Activated T-helper 2 cell treated with anti-CD3 and anti-CD28 coated beads, Interferon-gamma antibody, Interleukin-2, Interleukin-4, amounts not matched to agents 10 μg/mL and 5 μg/mL and 100 μg/mL, durations not matched to agents 14 hours and 24 hours and 36 hours (primary cell): Measurements from ENCODE around the gene AMPD3. TPM values are rescaled to one million over a fixed set of nuclear protein-coding genes. Genes with fewer than 3 reads are reported as not detected.

Experiments used
- DNase-seq: peaks from one replicate; pipeline ENCODE4 v3.0.0; 2021; ENCODE audit warnings: low spot score
- H3K27ac Mint-ChIP-seq: one replicate; pipeline ENCODE4 v1.8.0; 2021; ENCODE audit warnings: mixed read lengths
- H3K27me3 Mint-ChIP-seq: one replicate; pipeline ENCODE4 v1.8.0; 2021; ENCODE audit warnings: low read depth, mixed read lengths
- H3K36me3 Mint-ChIP-seq: one replicate; pipeline ENCODE4 v1.8.0; 2021; ENCODE audit warnings: low read depth, mixed read lengths
- H3K4me1 Mint-ChIP-seq: one replicate; pipeline ENCODE4 v1.8.0; 2021; ENCODE audit warnings: low read depth, mixed read lengths
- H3K4me3 Mint-ChIP-seq: one replicate; pipeline ENCODE4 v1.8.0; 2021; ENCODE audit warnings: low read depth, mild to moderate bottlenecking, moderate library complexity, mixed read lengths
- H3K9me3 Mint-ChIP-seq: one replicate; pipeline ENCODE4 v1.8.0; 2021; ENCODE audit warnings: mixed read lengths
- intact Hi-C: fragments of 100-400 bp; cut with micrococcal nuclease; formaldehyde crosslinking; loops from one replicate; pipeline ENCODE4 v1.15.1; 2023
- total RNA-seq: library from RNA; stranded (reverse); gene quantifications from 2 replicates; pipeline ENCODE4 v1.2.3, GENCODE V29; 2022

AMPD3 gene
- total RNA-seq, 1 donor from 2014 or later, result 26.1 TPM

DNA sequence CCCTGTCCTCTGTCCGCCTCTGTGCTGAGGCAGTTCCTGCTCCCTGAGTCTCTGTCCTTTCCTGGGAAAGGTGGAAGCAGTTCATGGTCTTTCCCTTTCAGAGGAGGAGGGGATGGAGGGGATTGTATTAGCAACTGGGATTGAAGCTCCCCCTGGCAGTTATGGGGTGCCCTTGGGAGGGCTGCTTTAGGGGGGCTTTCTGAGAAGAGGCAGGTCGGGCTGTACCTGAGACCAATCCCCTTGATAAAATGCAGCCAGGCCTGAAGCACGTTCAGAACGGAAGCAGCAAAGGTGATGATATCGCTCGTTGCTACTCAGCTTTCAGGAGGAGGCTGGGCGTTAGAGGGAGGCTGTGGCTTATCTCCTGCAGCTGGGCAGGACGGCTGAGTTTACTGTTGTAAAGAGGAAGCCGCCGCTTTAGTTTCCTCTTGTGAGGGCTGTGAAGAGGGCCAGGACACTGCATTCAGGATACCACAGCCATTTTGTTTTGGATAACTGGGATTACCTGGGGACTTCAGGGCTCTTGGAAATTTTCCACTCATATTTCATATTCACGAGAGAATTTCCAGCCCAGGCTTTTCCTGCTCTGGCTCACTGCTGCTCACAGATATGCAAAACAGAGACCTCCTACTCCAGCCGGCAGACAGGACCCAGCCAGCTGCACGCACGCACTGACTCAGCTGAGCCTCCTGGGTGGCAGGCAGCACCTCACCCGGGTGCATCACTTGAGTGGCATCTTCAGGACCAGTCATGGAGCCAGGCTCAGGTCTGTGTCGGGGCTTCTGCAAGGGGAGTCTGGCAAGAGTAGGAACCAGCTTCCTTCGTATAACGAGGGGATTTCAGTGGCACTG lies 798 bp downstream of the AMPD3 start:
- intact Hi-C loops, result loop anchor here (1.0 to 10.0 kb wide), 9 partner anchors 13 to 1386 kb away; partner anchors contain the start of genes ADM, EIF4G2, RNF141 and USP47
- peaks cover 74% of the 10 kb centered on the region for H3K4me1 Mint-ChIP-seq
- peaks cover 23% of the 10 kb centered on the region for H3K36me3 Mint-ChIP-seq
- H3K27ac Mint-ChIP-seq, result peak overlapping the region; percentile 84
- no peaks in the 10 kb centered on the region for H3K9me3 Mint-ChIP-seq
- peak; percentile 71 for DNase-seq
- peak overlapping the region; percentile 88 for H3K4me3 Mint-ChIP-seq
- peaks cover 6% of the 10 kb centered on the region for H3K27me3 Mint-ChIP-seq

DNA sequence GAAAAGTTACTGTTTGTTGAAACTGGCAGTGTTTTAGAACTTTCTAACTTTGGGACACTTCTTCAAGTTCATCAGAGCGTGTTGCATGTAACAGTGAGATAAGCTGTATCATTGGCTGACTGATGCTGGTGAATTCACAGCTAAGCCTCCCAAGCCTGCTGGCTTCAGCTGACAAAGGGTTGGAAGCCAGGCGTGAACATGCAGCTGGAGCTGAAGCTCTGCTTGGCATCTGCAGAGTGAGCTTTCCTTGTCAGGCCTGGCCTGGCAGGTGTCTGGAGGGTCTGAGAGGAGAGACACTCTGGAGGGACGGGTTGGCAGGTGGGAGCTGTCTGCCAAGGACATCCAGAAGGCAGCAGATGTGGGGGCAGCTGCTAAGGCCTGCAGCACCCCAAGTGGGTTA lies 1.5 kb downstream of the AMPD3 start:
- Mint-ChIP-seq H3K4me3 (peak overlapping the region; percentile 88), H3K27ac (peak overlapping the region; percentile 84), H3K27me3 (peaks cover 4% of the 10 kb centered on the region), H3K9me3 (no peaks in the 10 kb centered on the region), H3K36me3 (peaks cover 26% of the 10 kb centered on the region), H3K4me1 (peaks cover 71% of the 10 kb centered on the region)
- peak; percentile 10 for DNase-seq
- intact Hi-C loops, result loop anchor here (5.0 to 10.0 kb wide), 5 partner anchors 71 to 1386 kb away; partner anchors contain the start of genes ADM, EIF4G2 and USP47

DNA sequence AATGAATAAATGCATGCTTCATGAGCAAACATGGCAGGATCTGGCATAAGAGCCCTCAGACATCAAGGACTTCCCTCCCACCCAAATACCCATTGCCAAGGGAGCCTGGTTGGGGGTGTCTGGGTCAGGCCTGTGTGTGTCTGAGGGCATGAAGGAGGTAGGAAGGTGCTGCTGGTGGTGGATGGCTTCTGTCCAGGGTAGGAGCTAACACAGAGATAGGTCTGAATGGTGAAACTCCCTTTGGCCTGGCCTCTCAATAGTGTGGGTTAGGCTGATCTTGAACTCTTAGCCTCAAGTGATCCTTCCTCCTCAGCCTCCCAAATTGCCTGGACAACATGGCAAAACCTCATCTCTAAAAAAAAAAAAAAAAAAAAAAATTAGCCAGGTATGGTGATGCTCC lies 2.8 kb downstream of the AMPD3 start:
- peaks cover 35% of the 10 kb centered on the region for H3K36me3 Mint-ChIP-seq
- no peak for DNase-seq
- no peaks in the 10 kb centered on the region for H3K9me3 Mint-ChIP-seq
- peak overlapping the region; percentile 60 for H3K27ac Mint-ChIP-seq
- peaks cover 58% of the 10 kb centered on the region for H3K4me1 Mint-ChIP-seq
- H3K27me3 Mint-ChIP-seq, result no peaks in the 10 kb centered on the region
- intact Hi-C loops, result loop anchor here (2.0 to 10.0 kb wide), 6 partner anchors 43 to 1384 kb away; partner anchors contain the start of genes ADM, EIF4G2 and USP47
- peak overlapping the region; percentile 88 for H3K4me3 Mint-ChIP-seq

DNA sequence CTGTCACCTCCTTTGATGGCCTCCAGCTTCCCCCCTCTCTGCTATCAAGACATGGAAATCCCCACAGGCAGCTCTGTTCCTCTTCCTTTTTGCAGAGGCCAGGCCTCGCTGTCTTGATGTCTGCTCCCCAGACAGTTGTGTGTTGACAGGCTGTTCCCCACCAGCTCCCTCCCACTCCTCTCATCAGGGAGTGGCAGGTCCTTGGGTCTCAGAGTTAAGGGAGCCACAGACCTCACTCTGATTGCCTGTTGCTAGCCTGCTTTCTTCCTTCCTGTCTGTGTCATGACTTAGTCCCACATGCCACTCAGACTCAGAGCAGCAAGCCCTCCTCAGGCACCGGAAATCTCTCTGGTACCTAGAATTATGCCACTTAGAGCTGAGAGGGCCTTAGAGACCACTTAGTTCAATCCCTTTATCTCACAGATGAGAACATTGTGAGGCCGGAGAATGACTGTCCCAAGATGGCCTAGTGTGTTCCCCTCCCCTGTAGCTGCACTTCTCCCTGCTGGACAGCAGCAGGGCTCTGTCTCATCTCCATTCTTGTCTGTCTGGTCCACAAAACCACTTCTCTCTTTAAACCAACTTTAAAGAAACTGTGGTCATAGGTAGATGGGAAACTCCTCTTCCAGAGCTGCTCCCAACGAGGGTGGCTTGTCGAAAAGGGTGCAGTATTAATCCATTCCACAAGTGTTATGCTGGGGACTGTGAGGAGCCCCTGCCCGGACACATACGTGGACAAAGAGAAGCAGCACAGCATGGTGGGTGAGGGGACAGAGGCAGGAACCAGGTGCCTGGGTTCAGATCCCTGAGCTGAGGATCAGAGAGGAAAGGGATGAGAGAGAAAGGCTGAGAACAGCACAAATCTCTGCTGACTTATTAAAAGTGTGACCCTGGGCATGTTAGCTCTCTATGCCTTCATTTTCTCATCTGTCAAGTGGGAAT lies 4.2 kb downstream of the AMPD3 start:
- peak overlapping the region; percentile 83 for H3K4me3 Mint-ChIP-seq
- peak; percentile 62 for DNase-seq
- peaks cover 47% of the 10 kb centered on the region for H3K36me3 Mint-ChIP-seq
- intact Hi-C loops, result loop anchor here (2.0 to 10.0 kb wide), 6 partner anchors 44 to 1383 kb away; partner anchors contain the start of genes ADM, EIF4G2 and USP47
- no peaks in the 10 kb centered on the region for H3K9me3 Mint-ChIP-seq
- H3K4me1 Mint-ChIP-seq, result peaks cover 49% of the 10 kb centered on the region
- peak overlapping the region; percentile 95 for H3K27ac Mint-ChIP-seq
- no peaks in the 10 kb centered on the region for H3K27me3 Mint-ChIP-seq

DNA sequence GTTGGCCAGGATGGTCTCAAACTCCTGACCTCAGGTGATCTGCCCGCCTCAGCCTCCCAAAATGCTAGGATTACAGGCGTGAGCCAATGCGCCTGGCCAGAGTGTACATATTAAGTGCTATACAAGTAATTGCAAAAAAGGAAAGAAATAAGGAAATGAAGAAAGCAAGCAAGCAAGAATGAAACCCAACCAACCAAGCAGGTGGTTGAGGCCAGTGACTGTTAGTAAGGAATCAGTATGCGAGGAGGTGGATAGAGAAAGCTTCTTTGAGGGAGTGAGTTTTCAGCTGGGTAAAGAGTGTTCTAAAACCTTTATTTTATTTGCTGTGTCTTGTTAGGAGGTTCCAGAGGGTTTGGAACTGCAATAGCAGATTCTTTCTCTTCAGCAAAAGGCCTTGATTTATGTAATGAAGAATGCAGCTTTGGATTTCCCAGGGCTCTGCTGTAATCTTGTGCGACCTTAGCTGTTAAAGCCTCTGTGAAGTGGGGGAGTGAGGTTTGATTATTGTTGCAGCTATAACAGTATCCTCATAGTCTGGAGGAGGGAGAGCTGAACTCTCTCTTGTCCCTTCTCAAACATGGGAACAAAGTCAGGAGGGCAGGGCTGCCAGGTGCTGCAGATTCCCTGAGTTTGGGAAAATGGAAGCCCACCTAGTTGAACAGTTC lies 5.7 kb downstream of the AMPD3 start:
- no peak overlapping the region for H3K4me3 Mint-ChIP-seq
- H3K27me3 Mint-ChIP-seq, result no peaks in the 10 kb centered on the region
- peaks cover 37% of the 10 kb centered on the region for H3K4me1 Mint-ChIP-seq
- H3K27ac Mint-ChIP-seq, result peak overlapping the region; percentile 47
- peaks cover 62% of the 10 kb centered on the region for H3K36me3 Mint-ChIP-seq
- no peak for DNase-seq
- peaks cover 4% of the 10 kb centered on the region for H3K9me3 Mint-ChIP-seq
- intact Hi-C loops, result no loop called here

DNA sequence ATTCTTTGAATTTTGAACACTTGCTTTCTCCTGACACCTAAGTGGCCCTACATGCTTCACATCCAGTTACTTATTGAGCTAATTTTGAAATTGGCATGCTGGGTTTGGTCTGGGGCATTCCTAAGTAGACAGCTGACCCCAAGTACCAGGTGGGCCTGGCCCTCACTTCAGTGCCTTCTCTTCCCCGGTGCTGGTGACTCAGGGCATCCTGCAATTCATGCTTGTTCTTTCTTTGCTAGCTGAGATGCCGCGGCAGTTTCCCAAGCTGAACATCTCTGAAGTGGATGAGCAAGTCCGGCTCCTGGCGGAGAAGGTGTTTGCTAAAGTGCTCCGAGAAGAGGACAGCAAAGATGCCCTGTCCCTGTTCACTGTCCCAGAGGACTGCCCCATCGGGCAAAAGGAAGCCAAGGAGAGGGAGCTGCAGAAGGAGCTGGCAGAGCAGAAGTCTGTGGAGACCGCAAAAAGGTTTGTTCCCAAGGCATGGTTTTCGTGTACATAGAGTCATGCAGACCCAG lies 6.3 kb downstream of the AMPD3 start:
- H3K9me3 Mint-ChIP-seq, result peaks cover 4% of the 10 kb centered on the region
- no peaks in the 10 kb centered on the region for H3K27me3 Mint-ChIP-seq
- H3K27ac Mint-ChIP-seq, result no peak overlapping the region
- DNase-seq, result no peak
- H3K4me3 Mint-ChIP-seq, result no peak overlapping the region
- peaks cover 33% of the 10 kb centered on the region for H3K4me1 Mint-ChIP-seq
- intact Hi-C loops, result no loop called here
- H3K36me3 Mint-ChIP-seq, result peaks cover 64% of the 10 kb centered on the region

DNA sequence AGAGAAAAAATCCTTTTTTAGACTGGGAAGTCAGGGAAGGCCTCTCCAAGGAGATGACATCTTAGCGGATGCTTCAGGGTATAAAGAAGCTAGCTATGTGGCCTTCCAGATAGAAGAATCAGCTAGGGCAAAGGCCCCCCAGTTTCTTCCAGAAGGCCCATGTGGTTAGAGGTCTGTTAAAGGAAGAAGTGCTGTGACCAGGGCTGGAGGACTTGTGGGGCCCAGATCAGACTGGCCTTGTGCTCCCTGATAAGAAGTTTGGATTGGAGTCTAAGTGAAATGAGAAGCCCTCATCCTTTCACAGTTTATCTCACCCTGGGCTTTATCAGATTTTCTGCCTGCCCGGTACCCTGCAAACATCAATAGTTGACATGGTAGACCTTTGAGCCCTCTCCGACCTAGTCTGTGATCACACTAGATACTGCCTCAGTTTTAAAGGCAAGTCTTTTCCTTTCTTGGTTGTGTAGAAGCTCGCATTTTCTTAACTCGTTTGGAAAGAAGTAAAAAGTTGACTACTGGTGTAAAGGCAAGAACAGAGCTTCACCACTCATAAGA lies 7.8 kb downstream of the AMPD3 start:
- Mint-ChIP-seq H3K27ac (no peak overlapping the region), H3K27me3 (no peaks in the 10 kb centered on the region), H3K9me3 (peaks cover 15% of the 10 kb centered on the region), H3K36me3 (peaks cover 76% of the 10 kb centered on the region), H3K4me1 (peaks cover 25% of the 10 kb centered on the region), H3K4me3 (no peak overlapping the region)
- DNase-seq, result no peak
- intact Hi-C loops, result no loop called here

DNA sequence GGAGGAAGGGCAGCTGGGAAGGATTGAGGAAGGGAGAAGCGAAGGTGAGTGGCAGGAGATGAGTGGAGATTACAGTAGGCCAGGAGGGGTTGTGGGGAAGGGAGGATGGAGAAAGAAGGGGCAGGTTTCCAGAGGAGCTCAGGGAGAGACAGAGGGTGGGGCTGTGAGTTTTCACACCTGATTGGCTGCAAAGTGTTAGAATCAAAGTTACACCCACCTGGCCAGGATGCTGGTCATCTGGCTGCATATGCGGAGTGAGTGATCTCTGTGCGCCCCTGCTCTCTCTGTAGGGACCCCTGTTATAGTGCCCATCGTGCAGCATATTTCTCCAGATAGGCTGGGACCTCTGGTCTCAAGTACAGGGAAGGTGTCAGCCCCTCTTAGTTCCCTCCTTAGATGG lies 18.3 kb downstream of the AMPD3 start:
- Mint-ChIP-seq H3K27ac (no peak overlapping the region), H3K36me3 (peaks cover 58% of the 10 kb centered on the region), H3K27me3 (no peaks in the 10 kb centered on the region), H3K9me3 (peaks cover 21% of the 10 kb centered on the region), H3K4me3 (no peak overlapping the region), H3K4me1 (peaks cover 9% of the 10 kb centered on the region)
- intact Hi-C loops, result no loop called here
- DNase-seq, result no peak

DNA sequence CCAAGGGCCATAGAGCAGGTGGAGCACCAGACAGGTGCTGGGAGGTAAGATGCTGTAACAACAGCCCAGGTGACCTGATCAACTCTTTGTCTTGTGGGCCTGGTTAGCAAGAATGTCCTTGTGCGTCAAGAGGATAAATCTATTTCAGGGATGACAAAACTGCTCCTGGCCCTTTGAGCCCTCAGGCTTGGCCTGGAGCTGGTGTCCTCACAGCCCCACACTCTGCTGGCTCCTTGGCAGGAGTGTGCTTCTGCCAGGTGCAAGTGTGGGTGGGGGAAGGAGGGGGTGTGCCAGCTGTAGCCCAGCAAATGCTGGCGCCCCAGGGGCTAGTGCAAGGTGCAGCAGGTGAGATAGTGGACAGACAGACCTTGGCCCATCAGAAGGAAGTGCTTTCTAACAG lies 19.5 kb downstream of the AMPD3 start:
- intact Hi-C loops, result no loop called here
- H3K36me3 Mint-ChIP-seq, result peaks cover 51% of the 10 kb centered on the region
- no peak overlapping the region for H3K27ac Mint-ChIP-seq
- peaks cover 9% of the 10 kb centered on the region for H3K9me3 Mint-ChIP-seq
- H3K4me1 Mint-ChIP-seq, result peaks cover 5% of the 10 kb centered on the region
- DNase-seq, result no peak
- H3K27me3 Mint-ChIP-seq, result no peaks in the 10 kb centered on the region
- no peak overlapping the region for H3K4me3 Mint-ChIP-seq

DNA sequence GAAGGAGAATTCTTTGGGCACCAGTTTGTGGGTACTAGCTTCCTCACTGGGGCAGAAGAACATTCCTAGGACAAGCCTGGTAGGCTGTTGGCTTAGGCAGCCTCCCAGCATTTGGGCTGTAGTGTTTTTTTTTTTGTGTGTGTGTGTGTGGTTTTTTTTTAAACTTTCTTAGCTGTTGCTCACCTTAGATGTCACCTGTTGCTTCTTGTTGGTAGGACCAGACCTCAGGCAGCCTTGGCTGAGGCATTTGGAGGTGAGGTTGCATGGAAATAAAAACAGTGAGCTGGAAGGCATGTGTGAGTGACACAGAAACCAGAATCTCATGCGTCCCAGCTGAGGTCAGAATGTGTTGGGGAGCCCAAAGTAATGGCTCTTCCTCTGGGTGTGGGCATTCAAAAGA lies 21.3 kb downstream of the AMPD3 start:
- Mint-ChIP-seq H3K36me3 (peaks cover 57% of the 10 kb centered on the region), H3K27me3 (no peaks in the 10 kb centered on the region), H3K4me1 (peaks cover 5% of the 10 kb centered on the region), H3K27ac (no peak overlapping the region), H3K4me3 (no peak overlapping the region), H3K9me3 (no peaks in the 10 kb centered on the region)
- intact Hi-C loops, result no loop called here
- DNase-seq, result no peak

DNA sequence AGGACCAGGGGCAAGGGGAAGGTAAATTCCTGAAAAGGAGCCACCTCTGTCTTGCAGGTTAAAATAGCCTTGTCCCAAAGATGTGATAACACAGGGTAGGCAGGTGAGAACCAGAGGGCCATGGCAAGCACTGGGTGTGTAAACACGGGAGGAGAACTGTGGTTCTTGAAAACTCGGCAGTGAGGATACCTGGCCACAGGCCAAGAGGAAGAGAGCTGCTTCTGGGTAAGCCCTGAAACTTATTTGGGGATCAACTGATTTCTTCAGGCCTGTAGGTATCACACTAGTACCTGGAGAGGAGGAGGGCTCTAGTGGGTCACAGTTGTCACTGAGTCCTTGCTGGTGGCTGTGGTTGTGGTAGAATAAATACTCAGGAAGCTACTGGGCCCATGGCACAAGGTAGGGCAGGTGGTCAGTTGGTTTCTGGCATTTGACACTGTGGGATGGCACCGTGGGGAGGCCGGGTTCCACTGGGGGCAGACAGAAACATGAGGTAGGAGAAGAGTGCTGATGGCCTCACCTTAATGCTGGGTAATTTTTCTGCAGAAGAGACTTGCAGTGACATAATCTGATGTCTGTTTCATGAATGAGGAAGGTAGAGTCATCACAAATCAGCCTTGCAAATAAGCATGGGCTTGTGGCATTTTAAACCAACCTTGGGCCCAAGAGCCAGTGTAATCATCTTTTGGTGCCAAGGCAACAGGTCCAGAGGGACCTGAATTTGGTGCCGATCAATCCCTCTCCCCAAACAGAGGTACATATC lies 22.0 kb downstream of the AMPD3 start:
- peaks cover 5% of the 10 kb centered on the region for H3K4me1 Mint-ChIP-seq
- H3K36me3 Mint-ChIP-seq, result peaks cover 58% of the 10 kb centered on the region
- no peak for DNase-seq
- no peaks in the 10 kb centered on the region for H3K9me3 Mint-ChIP-seq
- intact Hi-C loops, result no loop called here
- no peaks in the 10 kb centered on the region for H3K27me3 Mint-ChIP-seq
- no peak overlapping the region for H3K4me3 Mint-ChIP-seq
- H3K27ac Mint-ChIP-seq, result peak overlapping the region; percentile 43
